GM03348 (cell line): ENCODE data around the gene RGS5.
A peak's percentile ranks its signal among the peaks of the same experiment; 100 is the strongest.

Experiments
- DNase-seq: peaks from one replicate; pipeline ENCODE4 v3.0.0; 2012; ENCODE audit warnings: low spot score

Gene RGS5

GRCh38 chr1:163144418-163144817, 58.3 kb downstream of the RGS5 start:
- no peak for DNase-seq

DNA sequence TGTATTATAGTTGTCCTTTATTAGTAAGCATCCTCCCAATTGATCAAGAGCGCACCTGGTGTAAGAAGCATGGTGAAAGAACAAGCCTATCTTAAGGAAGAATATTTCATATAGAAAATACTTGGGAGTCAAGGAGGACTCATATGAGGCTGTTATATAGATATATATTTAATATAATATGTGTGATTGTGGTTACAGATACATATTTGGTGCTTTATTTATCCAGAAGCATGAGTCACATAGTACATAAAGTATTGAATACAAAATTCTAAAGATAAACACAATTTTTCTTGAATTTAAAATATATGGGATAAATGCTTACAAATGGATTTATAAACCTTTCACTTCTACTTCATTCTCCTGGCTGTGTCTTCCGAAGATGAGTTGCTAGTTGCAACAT, 60.6 kb downstream of the RGS5 start:
- no peak for DNase-seq

DNA sequence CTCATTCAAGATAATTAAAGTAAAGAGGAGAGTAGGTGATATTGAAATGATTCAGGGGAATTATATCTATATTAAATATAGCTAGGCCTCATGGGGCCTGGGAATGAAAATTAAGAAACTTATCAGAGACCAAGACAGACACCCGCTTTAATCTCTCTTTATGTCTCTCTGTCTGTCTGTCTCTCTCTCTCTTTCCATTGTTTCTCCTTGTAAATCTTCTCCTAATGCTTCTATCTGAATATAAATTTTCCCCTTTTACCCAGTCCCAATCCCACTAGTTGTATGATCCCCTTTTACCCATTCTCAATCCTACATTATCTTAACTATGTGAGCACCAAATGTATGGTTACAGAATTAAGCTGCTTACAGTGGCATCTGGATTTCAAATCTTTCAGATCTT, 61.2 kb downstream of the RGS5 start:
- no peak for DNase-seq

GRCh38 chr1:163137556-163138265, 65.0 kb downstream of the RGS5 start:
- DNase-seq = no peak

DNA sequence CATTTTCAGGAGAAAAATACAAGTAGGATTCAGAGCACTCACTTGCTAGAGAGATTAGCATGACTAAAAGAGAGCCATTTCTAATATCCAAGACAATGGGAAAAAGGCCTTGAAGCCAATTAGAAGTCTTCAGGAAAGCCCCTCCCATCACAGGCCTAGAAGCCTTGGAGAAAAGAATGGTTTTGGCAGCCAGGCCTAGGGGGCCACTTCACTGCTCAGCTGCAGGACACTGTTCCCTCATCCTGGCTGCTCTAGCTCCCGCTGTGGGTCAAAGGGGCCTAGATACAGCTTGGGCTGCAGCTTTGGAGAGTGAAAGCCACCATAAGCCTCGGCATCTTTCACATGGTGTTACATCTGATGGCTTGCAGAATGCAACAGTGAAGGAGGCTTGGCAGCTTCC, 70.7 kb downstream of the RGS5 start:
- no peak for DNase-seq

GRCh38 chr1:163130225-163130856, 72.4 kb downstream of the RGS5 start:
- DNase-seq = no peak

- no peak for DNase-seq
These were observed 74.4 kb downstream of the RGS5 start for GRCh38 chr1:163128282-163128681.

DNA sequence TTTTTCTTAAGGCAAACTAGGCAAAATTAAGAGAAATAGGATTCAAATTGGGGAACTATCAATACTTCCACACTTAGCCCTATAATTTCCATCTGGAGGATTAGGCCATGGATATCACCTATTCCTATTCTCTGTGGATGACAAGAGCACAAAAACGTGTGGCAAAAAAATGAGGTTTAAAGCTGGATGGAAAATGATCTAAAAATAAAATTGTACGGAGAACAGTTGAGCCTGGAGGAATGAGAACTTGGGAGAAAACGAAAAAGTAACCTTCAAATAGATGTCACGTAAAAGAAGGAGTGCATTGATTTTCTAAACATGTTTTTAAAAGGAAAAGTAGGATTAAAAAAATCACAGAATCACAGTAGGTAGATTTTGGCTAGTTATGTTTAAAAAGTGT, 77.9 kb downstream of the RGS5 start:
- DNase-seq = no peak

GRCh38 chr1:163120372-163120771, 82.3 kb downstream of the RGS5 start:
- DNase-seq = no peak

GRCh38 chr1:163119707-163120106, 83.0 kb downstream of the RGS5 start:
- no peak for DNase-seq

DNA sequence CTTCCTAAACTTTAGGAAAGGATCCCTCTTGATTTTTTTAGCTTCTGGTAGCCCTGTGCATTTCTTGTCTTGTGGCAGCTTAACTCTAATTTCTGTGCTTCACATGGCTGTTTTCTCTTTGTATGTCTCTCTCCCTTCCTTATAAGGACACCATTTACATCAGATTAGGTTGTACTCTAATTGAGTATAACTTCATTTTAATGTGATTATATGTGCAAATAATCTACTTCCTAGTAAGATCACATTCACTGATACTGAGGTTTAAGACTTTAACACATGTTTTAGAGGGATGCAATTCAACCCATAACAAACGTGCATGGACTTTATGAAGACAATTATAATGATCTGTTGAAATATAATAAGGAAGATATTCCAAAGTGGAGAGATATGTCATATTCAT, 86.8 kb downstream of the RGS5 start:
- no peak for DNase-seq

DNA sequence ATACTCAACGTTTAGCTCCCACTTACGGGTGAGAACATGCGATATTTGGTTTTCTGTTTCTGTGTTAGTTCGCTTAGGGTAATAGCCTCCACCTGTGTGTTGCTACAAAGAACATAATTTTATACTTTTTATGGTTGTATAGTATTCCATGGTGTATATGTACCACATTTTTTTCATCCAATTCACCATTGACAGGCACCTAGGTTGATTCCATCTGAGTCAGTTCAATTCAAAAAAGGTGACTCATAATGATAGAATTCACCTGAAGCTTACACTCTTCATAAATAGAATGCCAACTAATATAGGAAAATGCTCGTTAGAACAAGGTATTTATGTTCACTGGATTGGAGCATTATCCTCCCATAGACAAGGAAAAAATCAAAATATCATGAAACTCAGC, 95.1 kb downstream of the RGS5 start:
- no peak for DNase-seq

GRCh38 chr1:163106364-163106987, 96.2 kb downstream of the RGS5 start:
- peak; percentile 16 for DNase-seq

DNA sequence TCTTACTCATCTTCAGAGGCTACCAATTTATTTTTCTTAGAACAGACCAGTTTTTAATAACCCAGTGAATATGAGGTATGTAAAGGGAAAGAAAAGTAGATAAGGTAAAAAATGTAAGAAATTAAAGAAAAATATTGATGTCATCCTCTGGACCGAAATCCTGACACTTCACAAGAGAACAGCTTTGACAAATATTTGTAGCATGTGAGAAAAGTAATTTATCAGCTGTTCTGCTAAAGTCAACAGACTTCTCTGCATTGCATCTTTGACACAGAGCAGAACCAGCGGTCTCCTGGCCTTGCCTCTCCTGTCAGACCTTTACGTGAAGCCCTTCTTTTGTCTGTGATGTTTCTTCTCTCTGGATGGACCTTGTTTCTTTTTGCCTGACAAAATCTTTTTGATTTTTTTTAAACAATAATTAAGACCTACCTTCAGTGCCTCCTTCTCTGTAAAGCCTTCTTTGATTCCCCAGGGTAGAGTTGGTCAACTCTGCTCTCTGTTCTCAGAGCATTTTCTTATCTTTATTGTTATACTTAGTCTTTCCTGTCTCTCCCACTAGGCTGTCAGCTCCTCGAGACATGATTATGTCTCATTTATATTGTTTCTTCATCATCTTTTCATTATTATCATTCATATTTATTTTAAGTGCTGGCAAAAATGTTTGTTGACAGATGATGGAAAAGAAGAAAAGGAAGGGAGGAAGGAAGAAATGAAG, 98.2 kb downstream of the RGS5 start:
- no peak for DNase-seq

DNA sequence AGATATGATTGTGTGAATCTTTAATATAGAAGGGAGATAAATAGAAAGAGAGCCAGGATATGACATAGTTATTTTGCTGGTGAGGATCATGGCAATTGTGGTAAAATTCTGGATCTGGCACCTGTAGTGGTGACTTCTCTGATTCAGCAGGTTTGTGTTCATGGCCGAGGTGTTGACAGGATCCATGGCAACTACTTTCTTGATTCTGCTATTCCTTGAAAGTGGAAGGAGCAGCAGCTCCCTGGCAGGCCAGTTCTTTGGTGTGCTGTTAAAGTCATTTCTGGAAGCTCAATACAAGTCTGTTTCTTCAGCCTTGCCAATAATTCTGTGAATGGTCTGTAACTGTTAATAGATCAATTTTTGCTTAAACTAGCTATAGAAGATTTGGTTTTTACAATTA, 100.1 kb downstream of the RGS5 start:
- DNase-seq = no peak

- no peak for DNase-seq
These were observed 107.5 kb downstream of the RGS5 start for GRCh38 chr1:163095213-163095612.

DNA sequence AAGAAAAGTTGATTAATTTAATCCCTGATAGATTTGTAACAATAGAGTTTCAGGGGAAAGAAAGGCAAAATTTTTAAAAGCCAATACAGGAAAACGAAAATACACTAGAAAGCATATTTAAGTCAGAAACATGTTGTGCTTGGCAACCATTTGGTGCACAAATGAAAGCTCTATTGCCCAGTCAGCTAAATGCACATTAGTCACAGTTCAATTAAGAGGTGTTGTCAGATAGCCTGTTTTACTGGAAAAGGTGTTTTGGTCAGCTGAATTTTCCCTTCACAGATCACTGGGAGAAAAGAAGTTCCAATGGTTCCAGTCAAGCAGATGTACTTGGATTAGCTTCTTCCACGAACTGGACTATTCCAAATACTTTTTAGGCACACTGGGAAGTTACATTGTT, 108.1 kb downstream of the RGS5 start:
- DNase-seq = no peak

DNA sequence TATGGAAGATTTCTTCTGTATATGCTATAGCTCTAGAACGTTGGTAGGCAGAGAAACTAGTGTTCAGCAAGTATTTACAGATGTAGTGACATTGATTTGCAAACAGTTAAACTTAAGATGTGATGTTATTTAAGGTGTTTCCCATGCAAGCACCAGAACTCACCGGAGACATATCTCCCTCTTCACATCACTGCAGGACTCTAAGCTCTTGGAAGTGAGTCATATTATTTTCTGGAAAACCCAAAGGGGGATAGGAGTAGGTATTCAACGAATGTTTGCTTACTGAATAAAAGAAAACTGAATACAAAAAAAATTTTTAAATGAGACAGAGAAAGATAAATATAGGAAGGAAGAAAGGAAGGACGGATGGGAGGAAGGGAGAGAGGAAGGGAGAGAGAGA, 108.5 kb downstream of the RGS5 start:
- no peak for DNase-seq

- DNase-seq = no peak
These were observed 109.1 kb downstream of the RGS5 start for GRCh38 chr1:163093579-163093978.

- no peak for DNase-seq
These were observed 109.5 kb downstream of the RGS5 start for GRCh38 chr1:163093169-163093568.
